ENCODE data around the gene DSC2. TPM values are rescaled to one million over a fixed set of nuclear protein-coding genes. Genes with fewer than 3 reads are reported as not detected.

DSC2 gene
- polyA plus RNA-seq, 1 of the 3 experiments (the other 2 are of a cell fraction): not detected

DNA sequence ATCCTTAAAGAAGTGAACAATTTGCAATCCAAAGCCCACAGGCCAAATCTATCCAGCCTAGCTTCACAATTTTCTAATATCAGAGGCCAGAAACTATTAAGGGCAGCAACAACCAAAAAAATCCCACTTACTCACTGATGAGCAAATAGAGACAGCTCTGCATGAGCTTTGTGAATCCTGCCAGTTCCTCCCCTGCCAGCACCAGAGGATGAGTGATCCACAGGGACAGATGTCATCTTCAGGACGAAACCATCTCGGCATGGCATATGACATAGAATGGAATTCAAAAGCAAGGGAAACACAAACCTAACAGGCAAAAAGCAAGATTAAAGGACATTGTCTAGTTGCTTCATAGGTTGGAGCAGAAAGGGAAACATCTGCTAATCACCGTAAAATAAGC is 2.2 kb upstream of the DSC2 start:
- Histone ChIP-seq H2AFZ (ENCODE audit: low read depth) (no peak overlapping the region), H3K9me2 (no peaks in the 10 kb centered on the region), H4K20me1 (ENCODE audit: insufficient read depth) (no peaks in the 10 kb centered on the region), H3K36me3 (replicated peaks in 1 of 2; ENCODE audit: control insufficient read depth in 1 of 2, insufficient read depth in 2 of 2, low read length in 1 of 2) (no peaks in the 10 kb centered on the region), H3K27ac (ENCODE audit: low read depth in 2 of 2, low read length in 1 of 2) (no peak overlapping the region), H3K9me3 (no peaks in the 10 kb centered on the region), H3K4me1 (ENCODE audit: control insufficient read depth in 1 of 2, insufficient read depth in 2 of 2, low read depth in 1 of 2, low read length in 1 of 2) (no peaks in the 10 kb centered on the region), H3K27me3 (ENCODE audit: insufficient read depth) (peaks cover 21% of the 10 kb centered on the region; the same call in 1 of the 2 replicates), H3K79me2 (ENCODE audit: insufficient read depth) (no peaks in the 10 kb centered on the region), H3K9ac (no peak overlapping the region), H3K4me2 (no peak overlapping the region), H3F3A (replicated peaks; ENCODE audit: insufficient read depth) (no peaks in the 10 kb centered on the region), H3K4me3 (ENCODE audit: low read depth in 2 of 2, low read length in 1 of 2) (no peak overlapping the region)
- ChIA-PET CTCF (no interaction called here), POLR2A (no interaction called here)
- WGBS (ENCODE audit: low lambda C conversion rate): 2% methylated on average over 3 of the region's 3 CpGs
- TF ChIP-seq EP300 (IDR thresholded peaks at IDR 0.05; ENCODE audit: borderline replicate concordance in 1 of 2, low read depth in 1 of 2, low read length in 1 of 2) (no peak), RFX5 (IDR thresholded peaks at IDR 0.05; ENCODE audit: low read length) (no peak), GABPA (IDR thresholded peaks at IDR 0.05; ENCODE audit: low read depth) (no peak), RAD21 (IDR thresholded peaks at IDR 0.05; ENCODE audit: low read length) (no peak), NRF1 (IDR thresholded peaks at IDR 0.05; ENCODE audit: low read depth, low read length) (no peak), TAF1 (IDR thresholded peaks at IDR 0.05; ENCODE audit: borderline replicate concordance, low read depth, low read length) (no peak), FOXJ3 (CRISPR knock-in tag; IDR thresholded peaks at IDR 0.05) (no peak), CHD2 (IDR thresholded peaks at IDR 0.05; ENCODE audit: low read length, partially characterized antibody) (no peak), RXRA (IDR thresholded peaks at IDR 0.05; ENCODE audit: borderline replicate concordance, low read depth) (no peak), TCF12 (IDR thresholded peaks at IDR 0.05) (no peak), YY1 (IDR thresholded peaks at IDR 0.05; ENCODE audit: low read depth) (no peak)
- TF ChIP-seq, protein P1, sequence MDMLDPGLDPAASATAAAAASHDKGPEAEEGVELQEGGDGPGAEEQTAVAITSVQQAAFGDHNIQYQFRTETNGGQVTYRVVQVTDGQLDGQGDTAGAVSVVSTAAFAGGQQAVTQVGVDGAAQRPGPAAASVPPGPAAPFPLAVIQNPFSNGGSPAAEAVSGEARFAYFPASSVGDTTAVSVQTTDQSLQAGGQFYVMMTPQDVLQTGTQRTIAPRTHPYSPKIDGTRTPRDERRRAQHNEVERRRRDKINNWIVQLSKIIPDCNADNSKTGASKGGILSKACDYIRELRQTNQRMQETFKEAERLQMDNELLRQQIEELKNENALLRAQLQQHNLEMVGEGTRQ (IDR thresholded peaks at IDR 0.05; ENCODE audit: borderline replicate concordance, low read depth, low read length): no peak
- TF ChIP-seq, protein P2, sequence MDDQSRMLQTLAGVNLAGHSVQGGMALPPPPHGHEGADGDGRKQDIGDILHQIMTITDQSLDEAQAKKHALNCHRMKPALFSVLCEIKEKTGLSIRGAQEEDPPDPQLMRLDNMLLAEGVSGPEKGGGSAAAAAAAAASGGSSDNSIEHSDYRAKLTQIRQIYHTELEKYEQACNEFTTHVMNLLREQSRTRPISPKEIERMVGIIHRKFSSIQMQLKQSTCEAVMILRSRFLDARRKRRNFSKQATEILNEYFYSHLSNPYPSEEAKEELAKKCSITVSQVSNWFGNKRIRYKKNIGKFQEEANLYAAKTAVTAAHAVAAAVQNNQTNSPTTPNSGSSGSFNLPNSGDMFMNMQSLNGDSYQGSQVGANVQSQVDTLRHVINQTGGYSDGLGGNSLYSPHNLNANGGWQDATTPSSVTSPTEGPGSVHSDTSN (IDR thresholded peaks at IDR 0.05): no peak
- TF ChIP-seq, protein P3, sequence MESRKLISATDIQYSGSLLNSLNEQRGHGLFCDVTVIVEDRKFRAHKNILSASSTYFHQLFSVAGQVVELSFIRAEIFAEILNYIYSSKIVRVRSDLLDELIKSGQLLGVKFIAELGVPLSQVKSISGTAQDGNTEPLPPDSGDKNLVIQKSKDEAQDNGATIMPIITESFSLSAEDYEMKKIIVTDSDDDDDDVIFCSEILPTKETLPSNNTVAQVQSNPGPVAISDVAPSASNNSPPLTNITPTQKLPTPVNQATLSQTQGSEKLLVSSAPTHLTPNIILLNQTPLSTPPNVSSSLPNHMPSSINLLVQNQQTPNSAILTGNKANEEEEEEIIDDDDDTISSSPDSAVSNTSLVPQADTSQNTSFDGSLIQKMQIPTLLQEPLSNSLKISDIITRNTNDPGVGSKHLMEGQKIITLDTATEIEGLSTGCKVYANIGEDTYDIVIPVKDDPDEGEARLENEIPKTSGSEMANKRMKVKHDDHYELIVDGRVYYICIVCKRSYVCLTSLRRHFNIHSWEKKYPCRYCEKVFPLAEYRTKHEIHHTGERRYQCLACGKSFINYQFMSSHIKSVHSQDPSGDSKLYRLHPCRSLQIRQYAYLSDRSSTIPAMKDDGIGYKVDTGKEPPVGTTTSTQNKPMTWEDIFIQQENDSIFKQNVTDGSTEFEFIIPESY (IDR thresholded peaks at IDR 0.05; ENCODE audit: borderline replicate concordance, low read depth): no peak
- DNase-seq: no peak

DNA sequence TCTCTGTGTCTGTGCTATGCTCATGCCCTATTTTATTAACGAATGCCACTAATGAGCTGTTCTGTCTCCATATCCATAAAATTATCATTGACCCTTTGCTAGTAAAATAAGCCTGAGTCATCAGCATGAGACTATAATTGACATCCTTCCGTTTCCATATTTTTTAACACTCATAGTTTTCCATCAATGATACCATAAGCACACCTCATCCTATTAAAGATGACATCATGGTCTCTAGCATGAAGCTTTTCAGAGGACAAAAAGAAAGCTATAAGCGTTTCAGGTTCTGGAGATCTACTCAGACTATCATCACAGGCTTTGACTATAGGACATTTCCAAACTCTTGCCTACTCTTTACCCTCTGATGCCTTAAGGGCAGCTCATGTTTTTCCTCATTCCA is 1.2 kb upstream of the DSC2 start:
- H3K9me2 ChIP-seq: no peaks in the 10 kb centered on the region
- H3K4me2 ChIP-seq: no peak overlapping the region
- H3K9ac ChIP-seq: no peak overlapping the region
- no peak overlapping the region for H3K4me3 ChIP-seq (ENCODE audit: low read depth in 2 of 2, low read length in 1 of 2)
- H3K79me2 ChIP-seq (ENCODE audit: insufficient read depth): no peaks in the 10 kb centered on the region
- H4K20me1 ChIP-seq (ENCODE audit: insufficient read depth): no peaks in the 10 kb centered on the region
- ChIA-PET CTCF (interaction anchor here (0.9 to 1.4 kb wide), 2 partner anchors 10 to 12 kb away, joined by 3 read pairs; no protein-coding TSS in a partner anchor), POLR2A (no interaction called here)
- H3K4me1 ChIP-seq (ENCODE audit: control insufficient read depth in 1 of 2, insufficient read depth in 2 of 2, low read depth in 1 of 2, low read length in 1 of 2): no peaks in the 10 kb centered on the region
- no peaks in the 10 kb centered on the region for H3F3A ChIP-seq (replicated peaks; ENCODE audit: insufficient read depth)
- H3K9me3 ChIP-seq: no peaks in the 10 kb centered on the region
- H3K36me3 ChIP-seq (replicated peaks in 1 of 2; ENCODE audit: control insufficient read depth in 1 of 2, insufficient read depth in 2 of 2, low read length in 1 of 2): no peaks in the 10 kb centered on the region
- 12% methylated on average over 3 of the region's 3 CpGs for WGBS (ENCODE audit: low lambda C conversion rate)
- no peak for DNase-seq
- no peak overlapping the region for H2AFZ ChIP-seq (ENCODE audit: low read depth)
- H3K27ac ChIP-seq (ENCODE audit: low read depth in 2 of 2, low read length in 1 of 2): no peak overlapping the region
- peaks cover 21% of the 10 kb centered on the region; the same call in 1 of the 2 replicates for H3K27me3 ChIP-seq (ENCODE audit: insufficient read depth)
- TF ChIP-seq RCOR1 (IDR thresholded peaks at IDR 0.05; ENCODE audit: low read length) (no peak), RXRA (IDR thresholded peaks at IDR 0.05; ENCODE audit: borderline replicate concordance, low read depth) (no peak), SIN3A (IDR thresholded peaks at IDR 0.05; ENCODE audit: borderline replicate concordance, low read depth, low read length) (no peak), POLR2AphosphoS5 (IDR thresholded peaks at IDR 0.05; ENCODE audit: low read depth, low read length) (no peak), NRF1 (IDR thresholded peaks at IDR 0.05; ENCODE audit: low read depth, low read length) (no peak), NFIC (IDR thresholded peaks at IDR 0.05; ENCODE audit: borderline replicate concordance) (no peak), SMC3 (IDR thresholded peaks at IDR 0.05; ENCODE audit: low read depth, low read length) (no peak)
- TF ChIP-seq, protein P4, sequence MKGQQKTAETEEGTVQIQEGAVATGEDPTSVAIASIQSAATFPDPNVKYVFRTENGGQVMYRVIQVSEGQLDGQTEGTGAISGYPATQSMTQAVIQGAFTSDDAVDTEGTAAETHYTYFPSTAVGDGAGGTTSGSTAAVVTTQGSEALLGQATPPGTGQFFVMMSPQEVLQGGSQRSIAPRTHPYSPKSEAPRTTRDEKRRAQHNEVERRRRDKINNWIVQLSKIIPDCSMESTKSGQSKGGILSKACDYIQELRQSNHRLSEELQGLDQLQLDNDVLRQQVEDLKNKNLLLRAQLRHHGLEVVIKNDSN (IDR thresholded peaks at IDR 0.05; ENCODE audit: borderline replicate concordance, low read depth): no peak
- TF ChIP-seq, protein P3 (IDR thresholded peaks at IDR 0.05; ENCODE audit: borderline replicate concordance, low read depth): no peak
- TF ChIP-seq, protein P1 (IDR thresholded peaks at IDR 0.05; ENCODE audit: borderline replicate concordance, low read depth, low read length): no peak

Measured in SK-N-SH (cell line).